Measurements from ENCODE around the gene SLC28A1.
"Not testable (repeated sequence)": the region's sequence is repeated elsewhere in the genome, so short reads cannot be mapped to it uniquely, and the experiment has no call there.

SLC28A1 gene

DNA sequence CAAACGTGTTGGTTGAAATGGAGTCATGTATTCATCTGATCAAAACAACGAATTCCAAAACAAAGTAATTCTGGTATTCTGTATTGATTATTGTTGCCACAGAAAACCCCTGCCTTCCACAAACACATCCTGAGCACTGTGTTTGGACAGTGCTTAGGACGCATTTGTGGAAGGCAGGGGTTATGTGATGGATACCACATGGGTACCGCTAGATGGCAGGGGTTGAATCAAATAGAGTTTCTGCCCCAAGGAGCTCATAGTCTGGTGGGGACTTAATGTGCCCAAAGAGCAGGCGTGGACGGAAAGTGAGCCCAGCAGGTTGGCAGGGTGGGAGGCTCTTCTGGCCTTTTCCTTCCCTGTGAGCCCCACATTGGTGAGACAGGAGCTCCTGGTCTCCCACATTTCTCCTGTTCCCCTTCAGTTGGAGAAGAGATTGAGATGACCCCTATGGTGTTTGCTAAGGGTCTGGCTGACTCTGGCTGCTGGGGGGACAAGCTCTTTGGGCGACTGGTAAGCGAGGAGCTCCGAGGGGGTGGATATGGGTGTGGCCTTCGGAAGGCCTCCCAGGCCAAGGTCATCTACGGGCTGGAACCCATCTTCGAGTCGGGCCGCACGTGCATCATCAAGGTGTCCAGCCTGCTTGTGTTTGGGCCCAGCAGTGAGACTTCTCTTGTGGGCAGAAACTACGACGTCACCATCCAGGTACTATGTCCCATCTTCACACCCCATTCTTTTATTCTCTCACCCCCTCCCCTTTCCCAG, 22.1 kb upstream of the SLC28A1 start:
- no peak for DNase-seq (ENCODE audit: low spot score)

DNA sequence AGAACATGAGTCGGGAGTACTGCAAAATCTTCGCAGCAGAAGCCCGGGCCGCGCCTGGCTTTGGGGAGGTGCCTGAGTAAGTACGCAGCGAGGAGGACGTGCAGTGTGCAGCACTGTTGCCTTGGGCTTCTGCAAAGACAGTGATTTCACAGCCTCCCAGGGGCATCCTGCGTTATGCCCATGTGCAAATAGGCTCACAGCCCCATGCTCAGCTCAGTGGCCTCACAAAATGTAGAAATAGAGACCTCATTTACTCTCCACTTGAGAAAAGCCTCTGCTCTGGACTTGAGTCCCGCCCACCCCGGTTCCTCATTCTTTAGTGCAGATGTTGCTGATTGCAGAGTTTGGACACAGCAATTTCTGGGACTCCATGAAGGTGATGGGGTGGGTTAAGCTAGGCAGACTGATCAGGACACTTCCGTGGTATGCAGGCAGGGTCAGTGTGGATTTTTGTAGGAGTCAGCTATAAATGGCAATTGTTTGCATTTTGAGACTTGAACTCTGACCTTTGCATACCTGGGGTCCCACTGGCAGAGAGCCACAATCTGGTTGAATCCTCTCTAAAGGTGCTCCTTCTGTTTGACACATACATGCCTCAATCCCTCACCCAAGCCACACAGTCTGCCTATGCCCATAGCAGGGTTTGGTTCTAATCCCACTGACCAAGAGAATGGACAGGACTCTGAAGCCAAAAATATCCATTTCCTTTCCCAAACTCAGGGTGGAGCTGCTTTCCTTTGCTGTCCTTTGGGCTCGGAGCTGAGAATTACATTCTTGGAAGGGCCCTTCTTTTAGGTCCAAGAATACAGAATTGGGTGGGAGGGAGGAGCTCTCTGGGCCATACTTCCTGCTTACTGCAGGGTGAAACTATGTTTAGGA, 20.7 kb upstream of the SLC28A1 start:
- DNase-seq (ENCODE audit: low spot score), result no peak

DNA sequence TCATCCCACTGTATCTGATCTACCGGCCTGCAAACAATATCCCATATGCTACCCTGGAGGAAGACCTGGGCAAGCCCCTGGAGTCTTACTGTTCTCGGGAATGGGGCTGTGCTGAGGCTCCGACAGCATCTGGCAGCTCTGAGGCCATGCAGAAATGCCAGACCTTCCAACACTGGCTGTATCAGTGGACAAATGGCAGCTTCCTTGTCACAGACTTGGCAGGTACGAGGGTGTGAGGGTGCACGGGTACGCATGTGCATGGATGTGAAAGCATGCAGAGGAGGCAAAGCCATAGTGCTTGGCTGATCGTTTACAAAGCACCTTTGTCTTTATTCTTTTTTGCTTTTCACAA, 20.0 kb upstream of the SLC28A1 start:
- DNase-seq (ENCODE audit: low spot score), result no peak

DNA sequence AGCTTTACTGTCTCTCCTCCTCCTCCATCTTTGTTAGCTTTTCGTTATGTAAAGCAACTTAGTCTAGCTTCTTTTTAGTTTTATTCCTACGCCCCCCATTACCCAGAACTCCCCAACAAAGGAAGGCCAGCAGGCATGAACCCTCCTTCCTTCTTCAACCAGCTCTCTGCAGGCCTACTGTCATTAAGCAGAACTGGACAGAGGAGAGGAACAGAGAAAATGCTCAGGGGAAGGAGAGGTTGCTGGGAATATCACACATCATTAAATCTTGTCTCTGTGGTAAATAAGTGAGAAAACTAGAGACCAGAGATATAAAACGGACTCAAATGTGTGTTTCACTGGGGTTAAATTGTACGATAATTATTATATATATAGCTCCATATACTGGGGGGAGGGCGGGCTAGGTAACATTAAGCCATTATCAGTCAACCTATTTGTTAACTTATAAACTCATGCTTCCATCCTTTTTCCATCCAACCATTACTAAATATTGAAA, 19.3 kb upstream of the SLC28A1 start:
- no peak for DNase-seq (ENCODE audit: low spot score)

DNA sequence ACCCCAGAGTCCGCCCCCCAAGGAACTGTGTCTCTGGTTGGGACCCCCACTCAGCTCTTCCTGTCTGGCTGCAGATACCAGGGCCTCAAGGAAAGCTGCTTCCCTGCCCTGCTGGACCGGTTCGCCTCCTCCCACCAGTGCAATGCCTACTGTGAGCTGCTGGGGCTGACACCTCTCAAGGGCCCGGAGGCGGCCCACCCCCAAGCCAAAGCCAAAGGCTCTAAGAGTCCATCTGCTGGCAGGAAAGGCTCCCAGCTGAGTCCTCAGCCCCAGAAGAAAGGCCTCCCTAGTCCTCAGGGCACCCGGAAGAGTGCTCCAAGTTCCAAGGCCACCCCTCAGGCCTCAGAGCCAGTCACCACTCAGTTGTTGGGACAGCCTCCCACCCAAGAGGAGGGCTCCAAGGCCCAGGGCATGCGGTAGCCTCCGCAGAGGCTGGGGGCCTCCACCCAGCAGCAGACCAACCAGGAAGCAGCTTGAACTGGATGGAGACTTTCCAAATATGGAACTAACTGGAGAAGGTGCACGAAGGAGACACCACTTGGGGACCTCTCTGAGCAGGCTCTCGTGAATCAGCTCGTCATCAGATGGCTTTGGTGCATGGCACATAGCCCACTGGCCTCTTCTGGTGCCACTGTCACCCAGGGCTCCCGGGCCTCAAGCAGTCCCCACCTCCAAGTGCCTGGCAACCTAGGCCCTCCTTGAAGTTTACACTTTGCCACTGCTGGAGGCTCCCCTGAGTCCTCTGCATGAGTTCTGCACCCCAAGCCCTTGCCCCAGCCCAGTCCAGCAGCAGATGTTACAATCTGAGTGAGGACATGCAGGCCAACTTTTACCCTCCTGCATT, 16.2 kb upstream of the SLC28A1 start:
- no peak for DNase-seq (ENCODE audit: low spot score)

DNA sequence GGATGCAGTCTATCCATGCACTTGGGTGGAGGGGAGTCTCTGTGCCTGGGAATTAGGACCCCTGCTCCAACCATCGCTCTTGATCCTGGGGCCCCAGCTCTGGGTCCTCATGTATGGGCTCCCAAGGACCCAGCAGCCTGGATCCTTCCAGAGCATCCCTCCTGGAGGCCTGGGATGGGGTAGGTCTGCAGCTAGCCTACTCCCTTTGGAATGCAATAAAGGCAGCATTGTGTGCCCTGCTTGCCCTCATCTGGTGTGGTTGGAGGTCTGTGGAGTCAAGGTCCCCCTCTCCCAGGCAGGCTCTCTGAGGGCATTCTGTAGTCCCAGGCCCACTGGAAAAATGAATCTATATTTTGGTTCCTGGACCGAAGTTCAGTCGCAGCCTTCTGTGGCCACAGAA, 15.0 kb upstream of the SLC28A1 start:
- DNase-seq (ENCODE audit: low spot score), result no peak

DNA sequence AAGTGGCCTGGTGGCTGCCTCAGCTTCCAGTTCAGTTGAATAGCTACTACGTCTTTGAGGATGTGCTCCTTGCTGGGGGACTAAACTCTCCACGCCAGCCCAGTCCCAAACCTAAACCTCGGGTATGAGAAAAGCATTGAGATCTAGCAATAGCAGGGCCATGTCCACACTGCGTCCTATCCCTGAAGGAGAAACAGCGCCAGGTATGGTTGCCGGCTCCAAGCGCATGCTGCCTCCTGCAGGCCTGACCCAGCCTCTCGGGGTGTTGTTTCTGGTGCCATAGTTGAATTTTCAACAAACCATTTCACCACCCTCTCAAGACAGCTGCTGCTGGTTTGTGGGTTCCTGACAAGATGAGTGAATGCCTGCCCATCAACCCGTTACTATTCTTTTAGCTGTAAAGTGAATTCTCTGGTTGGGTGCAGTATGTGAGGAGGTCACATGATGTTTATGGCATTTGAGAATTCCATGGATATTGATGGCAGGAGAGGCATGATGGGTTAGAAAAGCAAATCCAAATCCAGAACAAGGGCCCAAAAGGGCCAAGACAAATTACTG, 13.0 kb upstream of the SLC28A1 start:
- DNase-seq (ENCODE audit: low spot score), result no peak

DNA sequence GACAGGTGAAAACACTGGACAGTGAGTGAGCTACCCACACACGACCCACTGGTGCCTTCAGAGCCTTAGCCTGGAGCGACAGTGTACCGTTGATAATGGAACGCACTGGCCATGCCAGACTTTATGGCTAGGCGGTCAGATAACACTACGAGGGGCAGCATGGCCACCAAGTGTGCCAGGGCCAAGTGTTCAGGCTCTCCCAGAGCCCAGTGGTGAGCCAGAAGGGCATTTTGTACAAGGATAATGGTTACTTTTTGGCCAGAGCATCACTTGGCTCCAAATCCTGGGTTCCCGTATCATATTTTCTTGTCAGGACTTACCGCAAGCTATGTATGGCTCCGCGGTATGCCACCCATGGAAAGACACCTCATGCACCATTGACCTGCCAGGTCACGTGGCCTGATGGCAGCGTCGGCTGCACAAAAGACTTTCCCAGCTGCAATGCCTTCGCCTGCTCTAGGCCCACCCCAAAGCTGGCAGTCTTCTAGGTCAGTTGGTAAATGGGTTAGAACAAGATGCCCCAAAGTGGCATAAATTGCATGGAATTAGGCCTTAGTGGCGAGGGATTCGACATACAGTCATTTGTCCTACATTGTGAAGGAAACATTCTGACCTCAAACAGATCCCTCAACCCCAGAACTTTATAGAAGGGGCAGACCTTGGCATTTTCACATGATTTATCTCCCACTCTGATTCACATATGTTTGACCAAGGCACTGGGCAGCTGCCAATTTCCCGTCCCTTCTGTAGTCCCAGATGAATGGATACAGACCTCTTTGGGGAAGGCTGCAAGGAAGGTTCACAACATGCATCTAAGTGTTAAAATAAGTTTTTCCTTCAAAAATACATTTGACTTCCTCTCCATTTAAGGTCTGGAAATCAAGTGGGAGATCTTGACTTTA, 12.2 kb upstream of the SLC28A1 start:
- no peak for DNase-seq (ENCODE audit: low spot score)

DNA sequence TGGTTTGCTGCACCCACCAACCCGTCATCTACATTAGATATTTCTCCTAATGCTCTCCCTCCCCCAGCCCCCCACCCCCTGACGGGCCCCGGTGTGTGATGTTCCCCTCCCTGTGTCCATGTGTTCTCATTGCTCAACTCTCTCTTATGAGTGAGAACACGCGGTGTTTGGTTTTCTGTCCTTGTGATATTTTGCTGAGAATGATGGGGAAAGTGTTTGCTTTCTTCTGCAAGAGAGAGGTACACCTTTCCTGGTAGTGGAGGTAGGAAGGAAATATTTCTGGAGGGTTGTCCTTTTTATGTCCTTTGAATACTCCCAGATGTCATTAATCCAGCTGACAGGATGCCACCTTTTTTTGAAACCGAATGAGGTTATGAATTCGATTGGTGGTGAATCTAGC, 10.5 kb upstream of the SLC28A1 start:
- no peak for DNase-seq (ENCODE audit: low spot score)

DNA sequence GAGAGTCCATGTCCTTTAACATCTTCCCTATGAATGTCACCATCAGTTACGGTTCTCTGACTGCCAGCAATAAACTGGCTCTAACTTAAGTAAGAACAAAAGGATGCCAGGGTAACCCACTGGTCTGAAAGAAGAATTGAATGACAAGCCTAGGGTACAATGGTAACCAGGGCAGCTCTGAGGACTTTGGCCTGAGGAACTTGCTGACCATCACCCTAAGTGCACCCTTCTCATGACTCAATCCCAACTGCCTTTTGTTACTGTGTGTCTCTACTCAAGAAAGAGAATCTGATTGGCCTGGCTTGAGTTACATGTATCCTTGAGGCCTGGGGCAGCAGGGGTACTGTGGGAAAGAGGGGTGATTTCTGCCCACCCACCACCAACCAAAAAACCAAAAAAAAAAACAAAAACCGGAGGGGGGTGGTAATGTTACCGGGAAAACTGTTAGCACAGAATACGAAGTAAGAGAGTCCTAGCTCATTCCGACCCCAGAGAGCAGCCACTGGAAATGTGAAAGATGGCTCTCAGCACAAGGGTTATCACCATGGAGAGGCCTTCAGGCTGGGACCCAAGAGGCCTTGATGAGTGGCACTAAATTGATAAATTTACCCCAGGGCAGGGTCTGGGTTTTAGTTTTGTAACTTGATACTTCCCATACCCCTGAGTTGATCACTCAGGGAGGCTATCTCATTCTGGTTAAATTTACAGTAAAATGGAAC, 9.3 kb upstream of the SLC28A1 start:
- no peak for DNase-seq (ENCODE audit: low spot score)

DNA sequence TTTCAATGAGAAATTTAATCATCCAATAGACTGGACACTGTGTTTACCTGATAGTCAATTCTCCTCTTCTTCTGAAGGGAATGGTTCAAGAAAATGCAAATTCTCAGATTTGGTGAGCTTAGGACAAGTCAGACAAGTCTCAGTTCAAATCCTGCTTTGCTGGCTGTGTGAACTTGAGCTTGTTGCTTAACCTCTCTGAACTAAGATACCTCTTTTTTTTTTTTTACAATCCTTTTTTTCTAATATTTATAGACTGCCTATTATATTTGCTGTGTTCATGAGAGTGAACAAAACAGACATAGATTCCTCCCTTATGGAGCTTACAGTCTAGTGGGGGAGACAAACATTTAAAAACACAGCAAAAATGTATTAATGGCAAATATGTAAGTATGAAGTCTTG, 8.2 kb upstream of the SLC28A1 start:
- no peak for DNase-seq (ENCODE audit: low spot score)

DNA sequence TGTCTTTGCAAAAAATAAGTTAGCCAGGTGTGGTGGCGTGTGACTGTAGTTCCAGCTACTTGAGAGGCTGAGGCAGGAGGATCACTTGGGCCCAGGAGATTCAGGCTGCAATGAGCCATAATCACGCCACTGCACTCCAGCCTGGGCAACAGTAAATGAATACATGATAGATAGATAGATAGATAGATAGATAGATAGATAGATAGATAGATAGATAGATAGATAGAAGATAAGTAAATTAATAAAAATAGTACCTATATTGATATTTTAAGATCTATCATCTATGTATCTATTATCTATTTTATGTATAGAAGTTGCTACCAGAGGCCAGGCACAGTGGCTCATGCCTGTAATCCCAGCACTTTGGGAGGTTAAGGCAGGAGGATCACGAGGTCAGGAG, 6.8 kb upstream of the SLC28A1 start:
- DNase-seq (ENCODE audit: low spot score), result not testable (repeated sequence)

DNA sequence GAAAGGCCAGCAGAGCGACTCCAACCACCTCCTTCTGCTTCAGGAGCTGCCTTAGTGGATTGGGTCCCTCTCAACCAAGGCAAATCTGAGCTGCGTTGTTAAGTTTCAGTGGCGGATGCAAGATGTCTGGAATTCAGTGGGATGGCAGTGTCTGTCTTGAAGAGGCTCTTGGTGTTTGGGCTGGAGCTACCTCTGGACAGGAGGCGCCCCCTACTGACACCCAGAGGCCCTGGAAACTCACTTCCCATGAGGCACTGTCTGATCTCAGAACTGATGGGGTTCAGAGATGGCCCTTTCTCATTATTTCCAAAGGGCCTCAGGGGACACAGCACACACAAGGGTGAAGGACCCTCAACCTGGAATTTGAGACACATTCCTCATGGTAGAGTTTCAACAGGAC, 6.0 kb upstream of the SLC28A1 start:
- DNase-seq (ENCODE audit: low spot score), result peak; percentile 69

DNA sequence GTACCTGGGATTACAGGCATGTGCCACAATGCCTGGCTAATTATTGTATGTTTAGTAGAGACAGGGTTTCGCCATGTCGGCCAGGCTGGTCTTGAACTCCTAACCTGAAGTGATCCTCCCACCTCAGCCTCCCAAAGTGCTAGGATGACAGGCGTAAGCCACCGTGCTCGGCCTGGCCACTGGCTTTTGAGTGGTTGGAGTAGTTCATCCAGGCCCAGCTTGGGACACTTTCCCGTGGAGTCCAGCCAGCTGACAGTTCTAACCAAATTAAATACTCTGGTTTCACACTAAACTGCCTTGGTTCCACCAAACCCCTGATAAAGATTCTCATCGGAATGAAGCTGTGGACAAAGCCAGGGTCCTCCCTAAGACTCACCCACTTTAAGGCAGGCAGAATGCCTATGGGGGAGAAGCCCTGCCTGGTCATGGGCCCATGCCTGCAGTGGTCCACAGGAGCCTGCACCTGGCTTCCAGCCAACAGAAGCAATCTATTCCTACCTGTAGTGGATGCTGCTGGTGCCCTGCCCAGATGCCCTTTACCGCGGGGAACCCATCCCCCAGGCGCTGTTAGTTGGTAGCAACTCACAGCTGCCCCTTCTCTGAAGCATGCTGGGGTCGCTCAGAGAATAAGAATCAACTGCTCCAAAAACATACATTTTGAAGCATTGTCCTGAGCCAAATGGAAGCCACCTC, 5.2 kb upstream of the SLC28A1 start:
- no peak for DNase-seq (ENCODE audit: low spot score)

DNA sequence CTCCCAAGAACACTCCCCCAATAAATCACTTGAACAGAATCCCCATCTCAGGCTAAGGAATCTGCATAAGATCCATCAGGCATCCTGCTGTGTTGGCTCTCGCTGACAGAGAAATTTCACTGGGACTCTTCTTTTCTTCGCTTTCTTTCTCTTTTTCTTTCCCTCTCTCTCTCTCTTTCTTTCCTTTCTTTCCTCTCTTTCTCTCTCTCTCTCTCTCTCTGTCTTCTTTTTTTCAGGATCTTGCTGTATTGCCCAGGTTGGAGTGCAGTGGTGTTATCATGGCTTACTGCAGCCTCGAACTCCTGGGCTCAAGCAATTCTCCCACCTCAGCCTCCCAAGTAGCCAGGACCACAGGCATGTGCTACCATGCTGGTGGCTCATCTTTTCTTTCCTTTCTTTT, 4.5 kb upstream of the SLC28A1 start:
- DNase-seq (ENCODE audit: low spot score), result no peak

DNA sequence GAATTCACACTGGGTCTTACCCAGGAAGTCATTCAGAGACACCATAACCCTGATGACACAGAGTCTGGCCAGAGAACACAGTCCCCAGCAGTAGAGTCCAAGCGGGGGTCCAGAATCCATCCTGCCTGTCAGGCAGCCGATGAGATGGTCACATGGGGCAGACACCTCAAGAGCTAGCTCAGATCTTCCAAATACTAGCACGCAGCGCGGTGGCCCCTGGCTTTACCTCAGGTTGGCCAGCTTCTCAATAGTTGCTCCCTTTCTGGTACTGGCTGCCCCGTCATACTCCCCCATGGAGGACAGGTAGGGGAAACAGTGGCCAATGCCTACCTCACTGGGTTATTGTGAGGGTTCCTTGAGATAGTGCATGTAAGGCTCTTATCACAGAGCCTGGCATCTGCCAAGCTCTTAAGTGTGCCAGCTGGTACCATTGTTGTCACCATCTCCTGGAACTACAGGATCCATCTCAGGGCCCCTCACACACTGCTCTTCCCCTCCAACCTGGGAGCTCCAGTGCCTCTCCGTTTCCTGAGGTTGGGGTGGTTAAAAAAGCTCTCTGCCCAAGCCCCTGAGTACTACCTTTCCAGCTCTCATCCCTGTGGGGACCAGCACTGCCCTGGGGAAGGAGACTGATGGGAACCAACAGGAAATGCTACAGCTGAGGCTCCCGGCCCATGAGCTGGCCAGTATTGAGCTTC, 3.5 kb upstream of the SLC28A1 start:
- DNase-seq (ENCODE audit: low spot score), result no peak

DNA sequence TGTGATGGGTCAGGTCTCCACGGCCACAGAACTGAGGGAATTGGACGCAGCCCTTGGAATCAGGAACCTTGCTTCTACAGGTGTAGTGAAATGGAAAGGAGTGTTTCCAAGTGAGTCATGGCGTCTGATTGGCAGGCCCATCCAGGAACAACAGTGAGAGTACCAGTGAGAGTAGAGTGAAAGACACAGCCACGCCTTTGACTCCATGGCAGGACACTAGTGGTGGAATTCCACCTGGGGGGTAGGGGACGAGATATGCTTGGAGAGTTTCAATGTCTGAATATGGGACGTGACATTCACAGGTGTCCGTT, 3.0 kb upstream of the SLC28A1 start:
- no peak for DNase-seq (ENCODE audit: low spot score)

DNA sequence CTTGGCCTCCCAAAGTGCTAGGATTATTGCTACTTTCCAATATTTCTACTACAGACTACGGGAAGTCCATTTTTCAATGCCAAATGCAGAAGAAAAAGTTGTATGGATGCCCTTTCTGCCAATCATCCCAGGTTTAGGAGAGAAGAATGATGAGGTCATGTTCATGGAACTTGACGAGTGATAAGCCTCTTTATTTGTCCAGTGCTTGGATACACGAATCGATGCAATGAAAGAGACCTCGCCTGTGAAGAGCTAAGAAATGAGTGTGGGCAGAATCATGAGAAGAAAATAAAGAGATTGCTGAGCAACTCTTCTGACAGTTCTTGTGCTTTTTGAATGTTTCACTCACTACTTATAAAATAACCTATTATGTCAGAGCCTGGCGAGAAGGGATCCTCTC, 996 bp upstream of the SLC28A1 start:
- DNase-seq (ENCODE audit: low spot score), result no peak

DNA sequence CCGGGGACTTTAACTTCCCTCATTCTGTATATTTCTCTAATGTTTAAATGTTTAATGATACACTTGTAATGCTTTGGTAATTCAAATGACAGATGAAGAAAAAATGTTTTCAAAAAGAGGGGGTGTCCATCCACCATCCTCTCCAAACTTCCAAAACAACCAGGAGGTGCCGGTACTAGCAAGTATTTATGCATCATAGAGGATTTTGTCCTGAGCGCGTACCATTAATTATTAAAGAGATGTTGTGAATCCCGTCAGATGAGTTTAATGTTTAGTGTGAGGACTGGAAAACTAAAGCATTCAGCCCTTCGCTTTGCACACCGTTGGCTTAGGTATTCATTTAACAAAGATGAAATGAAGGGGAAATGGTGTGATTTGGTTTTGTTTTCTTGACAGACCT, 1.3 kb downstream of the SLC28A1 start:
- no peak for DNase-seq (ENCODE audit: low spot score)

Measured in ecto neural progenitor cell (in vitro differentiated cells).